Lower lobe of right lung (tissue), 2 donors: ENCODE data around the gene RALGPS2. TPM values are rescaled to one million over a fixed set of nuclear protein-coding genes. Genes with fewer than 3 reads are reported as not detected.

Experiments
- ATAC-seq, 2 donors: fragments of 200-7000 bp; cut with Tn5 transposase; one replicate each; pipeline ENCODE4 v1.9.1; 2020 to 2022; ENCODE audit warnings: mild to moderate bottlenecking in 2 of 2, moderate library complexity in 2 of 2
- DNase-seq: peaks from one replicate; pipeline ENCODE4 v3.0.0-alpha.2; 2020
- H3K27ac ChIP-seq: fragments of 200-600 bp; one replicate; pipeline ENCODE4 v1.8.0; 2022
- H3K27me3 ChIP-seq: fragments of 200-600 bp; one replicate; pipeline ENCODE4 v1.8.0; 2022; ENCODE audit warnings: low read depth
- H3K36me3 ChIP-seq: fragments of 200-600 bp; one replicate; pipeline ENCODE4 v1.8.0; 2022; ENCODE audit warnings: mild to moderate bottlenecking
- H3K4me1 ChIP-seq: fragments of 200-600 bp; one replicate; pipeline ENCODE4 v1.8.0; 2022
- H3K4me3 ChIP-seq: fragments of 200-600 bp; one replicate; pipeline ENCODE4 v1.8.0; 2022; ENCODE audit warnings: mild to moderate bottlenecking
- H3K9me3 ChIP-seq: fragments of 200-600 bp; one replicate; pipeline ENCODE4 v1.8.0; 2022
- intact Hi-C: fragments of 100-400 bp; cut with DNase I; formaldehyde crosslinking; loops from one replicate; pipeline ENCODE4 v1.11.0; 2022
- total RNA-seq: library from RNA; stranded (reverse); fragmentation: NEBNext Ultra II Directional; extraction: Animal tissue kit (Norgen Biotek cat#: 25700); gene quantifications from one replicate; pipeline ENCODE4 v1.2.1, GENCODE V29; 2021
- TF ChIP-seq, protein P1 (sequence below): fragments of 200-600 bp; IDR thresholded peaks from one replicate; pipeline ENCODE4 v1.8.0; 2022; ENCODE audit warnings: antibody characterized with exemption, mild to moderate bottlenecking
- donor health status: DM: no; HTN: yes; CAD: no; lungs with severe emphysema.

Gene RALGPS2
- total RNA-seq, 1 donor from 2014 or later, result 7.5 TPM

- H3K36me3 ChIP-seq, result no peaks in the 10 kb centered on the region
Measured at GRCh38 chr1:178940068-178940765, 215.2 kb downstream of the RALGPS2 start.

DNA sequence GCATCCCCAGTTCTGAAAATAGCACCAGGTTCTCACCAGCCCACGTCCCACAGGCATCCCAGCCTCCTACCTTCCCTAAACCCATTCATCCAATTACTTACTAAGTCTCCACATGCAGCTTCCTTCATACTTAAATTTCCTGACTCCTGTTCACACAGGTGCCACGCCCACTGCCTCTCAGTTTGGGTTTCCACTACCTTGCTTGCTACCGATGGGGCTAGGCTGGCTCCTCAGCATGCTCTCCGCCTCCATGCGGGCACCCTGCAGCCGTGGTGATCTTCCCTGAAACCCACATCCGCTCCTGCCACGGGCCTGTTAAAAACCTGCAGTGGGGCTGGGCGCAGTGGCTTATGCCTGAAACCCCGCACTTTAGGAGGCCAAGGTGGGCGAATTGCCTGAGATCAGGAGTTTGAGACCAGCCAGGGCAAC is 216.2 kb downstream of the RALGPS2 start:
- intact Hi-C loops, result no loop called here
- H3K9me3 ChIP-seq, result no peaks in the 10 kb centered on the region
- no peak overlapping the region for H3K4me3 ChIP-seq
- no peak overlapping the region for H3K27ac ChIP-seq
- ATAC-seq, result no peak
- no peak for DNase-seq
- TF ChIP-seq, protein P1, sequence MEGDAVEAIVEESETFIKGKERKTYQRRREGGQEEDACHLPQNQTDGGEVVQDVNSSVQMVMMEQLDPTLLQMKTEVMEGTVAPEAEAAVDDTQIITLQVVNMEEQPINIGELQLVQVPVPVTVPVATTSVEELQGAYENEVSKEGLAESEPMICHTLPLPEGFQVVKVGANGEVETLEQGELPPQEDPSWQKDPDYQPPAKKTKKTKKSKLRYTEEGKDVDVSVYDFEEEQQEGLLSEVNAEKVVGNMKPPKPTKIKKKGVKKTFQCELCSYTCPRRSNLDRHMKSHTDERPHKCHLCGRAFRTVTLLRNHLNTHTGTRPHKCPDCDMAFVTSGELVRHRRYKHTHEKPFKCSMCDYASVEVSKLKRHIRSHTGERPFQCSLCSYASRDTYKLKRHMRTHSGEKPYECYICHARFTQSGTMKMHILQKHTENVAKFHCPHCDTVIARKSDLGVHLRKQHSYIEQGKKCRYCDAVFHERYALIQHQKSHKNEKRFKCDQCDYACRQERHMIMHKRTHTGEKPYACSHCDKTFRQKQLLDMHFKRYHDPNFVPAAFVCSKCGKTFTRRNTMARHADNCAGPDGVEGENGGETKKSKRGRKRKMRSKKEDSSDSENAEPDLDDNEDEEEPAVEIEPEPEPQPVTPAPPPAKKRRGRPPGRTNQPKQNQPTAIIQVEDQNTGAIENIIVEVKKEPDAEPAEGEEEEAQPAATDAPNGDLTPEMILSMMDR, result no peak
- H3K4me1 ChIP-seq, result no peaks in the 10 kb centered on the region
- no peaks in the 10 kb centered on the region for H3K36me3 ChIP-seq
- no peaks in the 10 kb centered on the region for H3K27me3 ChIP-seq

More at GRCh38 chr1:178940068-178940765, 215.2 kb downstream of the RALGPS2 start:
- TF ChIP-seq, protein P1, result no peak
- intact Hi-C loops, result no loop called here
- DNase-seq (no peak), ATAC-seq (no peak)
- H3K4me3 ChIP-seq, result no peak overlapping the region
- H3K27me3 ChIP-seq, result no peaks in the 10 kb centered on the region
- H3K27ac ChIP-seq, result no peak overlapping the region
- no peaks in the 10 kb centered on the region for H3K4me1 ChIP-seq
- H3K9me3 ChIP-seq, result no peaks in the 10 kb centered on the region

DNA sequence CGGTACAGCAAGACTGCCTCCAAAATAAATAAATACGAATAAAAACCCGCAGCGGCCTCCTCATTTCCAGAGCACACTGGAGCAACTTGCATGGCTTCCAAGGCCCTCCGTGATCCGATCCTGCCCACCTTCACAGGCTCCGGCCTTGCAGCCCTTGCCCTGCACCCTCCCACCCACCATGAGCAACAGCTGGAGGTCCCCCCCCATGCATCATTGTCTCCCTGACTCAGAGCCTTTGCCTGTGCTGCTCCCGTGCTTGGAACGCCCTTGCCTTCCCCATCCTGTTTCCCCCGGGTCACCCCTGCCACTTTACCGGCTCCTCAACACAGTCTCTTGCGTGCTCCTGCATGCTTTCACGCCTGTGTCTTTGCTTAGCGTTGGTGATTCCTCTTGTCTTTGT is 216.8 kb downstream of the RALGPS2 start:
- no peak for ATAC-seq
- Histone ChIP-seq H3K27me3 (no peaks in the 10 kb centered on the region), H3K27ac (no peak overlapping the region), H3K4me1 (no peaks in the 10 kb centered on the region), H3K4me3 (no peak overlapping the region), H3K36me3 (no peaks in the 10 kb centered on the region), H3K9me3 (no peaks in the 10 kb centered on the region)
- DNase-seq, result no peak
- TF ChIP-seq, protein P1, result no peak
- intact Hi-C loops, result no loop called here

GRCh38 chr1:178942285-178943198 is 217.5 kb downstream of the RALGPS2 start:
- H3K27me3 ChIP-seq, result no peaks in the 10 kb centered on the region
- DNase-seq, result no peak
- H3K9me3 ChIP-seq, result no peaks in the 10 kb centered on the region
- TF ChIP-seq, protein P1, result no peak
- H3K4me1 ChIP-seq, result no peaks in the 10 kb centered on the region
- intact Hi-C loops, result no loop called here
- no peaks in the 10 kb centered on the region for H3K36me3 ChIP-seq
- H3K27ac ChIP-seq, result no peak overlapping the region
- H3K4me3 ChIP-seq, result no peak overlapping the region
- ATAC-seq, result no peak

- Histone ChIP-seq H3K4me1 (no peaks in the 10 kb centered on the region), H3K9me3 (no peaks in the 10 kb centered on the region), H3K27me3 (no peaks in the 10 kb centered on the region), H3K36me3 (no peaks in the 10 kb centered on the region), H3K4me3 (no peak overlapping the region), H3K27ac (no peak overlapping the region)
- TF ChIP-seq, protein P1, result no peak
- ATAC-seq (no peak), DNase-seq (no peak)
- intact Hi-C loops, result no loop called here
Measured at GRCh38 chr1:178944729-178945128, 219.7 kb downstream of the RALGPS2 start.
